GM12864 (cell line): Measurements from ENCODE around the gene ANKDD1A.

ENCODE experiments used
- DNase-seq: peaks from one replicate; pipeline ENCODE4 v3.0.0-alpha.2; 2011; ENCODE audit warnings: low read depth
- H3K4me3 ChIP-seq: 2 replicates; pipeline ENCODE4 v1.5.1; 2011; ENCODE audit warnings: mild to moderate bottlenecking, low read depth, low read length, control low read depth
- CTCF ChIP-seq: IDR thresholded peaks from 2 replicates; pipeline ENCODE4 v1.5.1; 2011; ENCODE audit warnings: low read depth, mild to moderate bottlenecking, moderate library complexity, low read length, control low read depth, inconsistent platforms; ENCODE audit errors: missing control alignments

The ANKDD1A gene

GRCh38 chr15:64930778-64931371 lies 19.2 kb downstream of the ANKDD1A start:
- TF ChIP-seq CTCF, result no peak
- H3K4me3 ChIP-seq, result no peak overlapping the region
- DNase-seq, result no peak

- no peak for DNase-seq
- H3K4me3 ChIP-seq, result no peak overlapping the region
- TF ChIP-seq CTCF, result no peak
These were observed 19.7 kb downstream of the ANKDD1A start for GRCh38 chr15:64931381-64931780.

DNA sequence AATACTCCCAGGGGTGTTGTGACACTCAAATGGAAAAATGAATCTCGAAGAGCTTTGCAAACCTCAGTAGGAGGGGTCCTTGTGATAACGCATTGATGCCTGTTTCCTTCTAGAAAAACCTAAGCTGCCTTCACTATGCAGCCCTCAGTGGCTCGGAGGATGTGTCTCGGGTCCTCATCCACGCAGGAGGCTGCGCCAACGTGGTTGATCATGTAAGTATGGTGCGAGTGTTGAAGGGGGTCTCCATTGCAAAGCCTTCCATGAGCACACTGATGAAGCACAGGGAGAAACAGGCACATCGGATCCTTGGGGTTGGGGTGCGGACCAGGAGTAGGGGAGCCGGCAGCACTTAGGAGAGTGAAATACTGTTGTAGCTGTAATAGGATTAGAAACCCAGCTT lies 22.3 kb downstream of the ANKDD1A start:
- no peak overlapping the region for H3K4me3 ChIP-seq
- no peak for DNase-seq
- no peak for TF ChIP-seq CTCF

GRCh38 chr15:64938192-64938591 lies 26.5 kb downstream of the ANKDD1A start:
- H3K4me3 ChIP-seq, result no peak overlapping the region
- TF ChIP-seq CTCF, result no peak
- DNase-seq, result no peak

GRCh38 chr15:64942356-64942755 lies 30.7 kb downstream of the ANKDD1A start:
- no peak for DNase-seq
- no peak for TF ChIP-seq CTCF
- no peak overlapping the region for H3K4me3 ChIP-seq

GRCh38 chr15:64943512-64944225 lies 32.0 kb downstream of the ANKDD1A start:
- TF ChIP-seq CTCF, result no peak
- DNase-seq, result no peak
- no peak overlapping the region for H3K4me3 ChIP-seq

DNA sequence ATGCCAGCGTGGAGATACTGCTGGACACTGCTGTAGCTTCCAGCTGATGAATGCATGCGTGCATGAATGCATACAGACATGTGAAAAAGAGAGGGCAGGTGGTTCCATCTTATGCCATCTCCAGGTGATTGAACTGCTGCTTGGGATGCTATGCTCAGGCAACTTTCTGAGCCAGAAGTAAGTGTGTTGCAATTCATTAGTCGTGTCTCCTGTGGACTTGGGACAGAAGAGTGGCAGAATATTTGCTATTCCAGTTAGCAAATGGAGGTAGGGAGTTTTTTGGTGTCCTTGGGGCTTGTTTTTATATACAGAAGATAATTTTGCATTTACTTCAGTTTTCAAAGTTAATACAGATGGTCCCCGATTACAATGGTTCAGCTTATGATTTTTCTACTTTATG lies 33.3 kb downstream of the ANKDD1A start:
- TF ChIP-seq CTCF, result no peak

More for the DNA sequence above, 33.3 kb downstream of the ANKDD1A start:
- H3K4me3 ChIP-seq, result no peak overlapping the region
- DNase-seq, result no peak
